HFF-Myc (cell line): ENCODE measurements around the gene HIF3A.

ENCODE experiments used
- DNase-seq: peaks from one replicate; pipeline ENCODE4 v3.0.0-alpha.2; 2011; ENCODE audit warnings: low read depth; ENCODE audit errors: extremely low read depth
- H3K4me3 ChIP-seq: replicated peaks from 2 replicates; pipeline ENCODE4 v1.5.1; 2011; ENCODE audit warnings: low read depth, mild to moderate bottlenecking, control low read depth, low read length
- CTCF ChIP-seq: IDR thresholded peaks from 2 replicates; pipeline ENCODE4 v1.5.1; 2012; ENCODE audit warnings: mild to moderate bottlenecking, low read depth, low read length, control low read depth; ENCODE audit errors: missing control alignments

HIF3A gene

GRCh38 chr19:46376241-46377153 lies 79.7 kb downstream of the HIF3A start:
- no peak for DNase-seq
- no peak overlapping the region for H3K4me3 ChIP-seq
- no peak for TF ChIP-seq CTCF

GRCh38 chr19:46378268-46378667 lies 81.4 kb downstream of the HIF3A start:
- no peak for TF ChIP-seq CTCF
- no peak overlapping the region for H3K4me3 ChIP-seq
- DNase-seq, result no peak

GRCh38 chr19:46380690-46381089 lies 83.8 kb downstream of the HIF3A start:
- no peak for TF ChIP-seq CTCF
- H3K4me3 ChIP-seq, result no peak overlapping the region
- no peak for DNase-seq

GRCh38 chr19:46381346-46381745 lies 84.5 kb downstream of the HIF3A start:
- TF ChIP-seq CTCF, result no peak
- no peak for DNase-seq
- no peak overlapping the region for H3K4me3 ChIP-seq

- no peak for TF ChIP-seq CTCF
- no peak for DNase-seq
- no peak overlapping the region for H3K4me3 ChIP-seq
These were observed 85.0 kb downstream of the HIF3A start for GRCh38 chr19:46381756-46382345.

GRCh38 chr19:46383171-46383815 lies 86.5 kb downstream of the HIF3A start:
- H3K4me3 ChIP-seq, result no peak overlapping the region
- no peak for DNase-seq
- no peak for TF ChIP-seq CTCF
